Dermis blood vessel endothelial cell (primary cell): ENCODE measurements around the gene DENND5A. TPM values are rescaled to one million over a fixed set of nuclear protein-coding genes. Genes with fewer than 3 reads are reported as not detected.

Experiments used
- DNase-seq: peaks from one replicate; pipeline ENCODE4 v3.0.0; 2010
- total RNA-seq: library from RNA; depleted of rRNA; stranded (reverse); fragments of >200 nt; gene quantifications from 2 replicates; pipeline ENCODE4 v1.2.3, GENCODE V29; 2014

The DENND5A gene
- total RNA-seq = 146 and 195 TPM in 2 replicates

DNA sequence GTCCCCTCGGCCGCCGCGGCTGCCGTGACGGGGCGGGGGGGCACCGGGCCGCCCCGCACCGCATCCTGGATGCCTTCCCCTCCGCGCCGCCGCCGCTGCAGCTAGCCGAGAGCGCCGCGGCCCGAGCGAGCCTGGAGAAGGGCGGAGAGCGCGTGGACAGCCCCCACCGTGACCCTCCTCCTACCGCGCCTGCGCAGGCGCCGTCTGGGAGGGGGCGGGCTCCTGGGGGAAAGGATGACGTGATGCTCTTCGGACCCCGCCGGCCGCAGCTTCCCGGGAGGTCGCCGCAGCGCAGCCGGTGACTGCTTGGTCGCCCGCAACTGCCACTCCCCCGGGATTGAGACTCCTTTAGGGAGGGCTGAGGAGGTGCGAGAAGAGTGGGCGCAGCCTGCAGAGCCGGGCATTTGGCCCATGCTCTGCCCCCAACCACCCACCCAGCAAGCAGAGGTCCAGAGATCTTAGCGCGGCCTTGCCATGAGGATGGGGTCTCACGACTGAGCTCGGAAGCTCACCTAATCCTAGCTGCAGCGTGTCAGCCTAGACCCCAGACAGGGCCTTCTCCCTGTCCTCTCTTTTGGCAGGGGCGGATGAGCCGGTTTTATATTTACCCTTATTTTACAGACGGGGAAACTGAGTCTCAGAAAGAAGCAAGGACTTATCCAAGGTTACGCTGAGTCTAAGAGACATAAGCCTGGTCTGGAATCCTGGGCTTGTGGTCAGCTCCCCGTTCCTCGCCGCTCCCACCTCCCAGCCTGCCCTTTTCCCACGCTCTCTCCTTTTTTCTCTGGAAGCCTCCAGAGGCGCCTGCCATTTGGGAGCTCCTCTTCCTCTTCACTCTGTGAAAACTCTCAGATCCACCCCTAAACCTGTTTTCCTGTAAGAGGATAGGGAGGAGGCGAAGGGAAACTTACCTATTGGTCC lies at the start of gene DENND5A:
Gene DENND5A (minus strand): TSS at position 140 of the 921 bp plus-strand sequence. CDS start 281 bp downstream, outside the sequence.
- peak; percentile 92 for DNase-seq

DNA sequence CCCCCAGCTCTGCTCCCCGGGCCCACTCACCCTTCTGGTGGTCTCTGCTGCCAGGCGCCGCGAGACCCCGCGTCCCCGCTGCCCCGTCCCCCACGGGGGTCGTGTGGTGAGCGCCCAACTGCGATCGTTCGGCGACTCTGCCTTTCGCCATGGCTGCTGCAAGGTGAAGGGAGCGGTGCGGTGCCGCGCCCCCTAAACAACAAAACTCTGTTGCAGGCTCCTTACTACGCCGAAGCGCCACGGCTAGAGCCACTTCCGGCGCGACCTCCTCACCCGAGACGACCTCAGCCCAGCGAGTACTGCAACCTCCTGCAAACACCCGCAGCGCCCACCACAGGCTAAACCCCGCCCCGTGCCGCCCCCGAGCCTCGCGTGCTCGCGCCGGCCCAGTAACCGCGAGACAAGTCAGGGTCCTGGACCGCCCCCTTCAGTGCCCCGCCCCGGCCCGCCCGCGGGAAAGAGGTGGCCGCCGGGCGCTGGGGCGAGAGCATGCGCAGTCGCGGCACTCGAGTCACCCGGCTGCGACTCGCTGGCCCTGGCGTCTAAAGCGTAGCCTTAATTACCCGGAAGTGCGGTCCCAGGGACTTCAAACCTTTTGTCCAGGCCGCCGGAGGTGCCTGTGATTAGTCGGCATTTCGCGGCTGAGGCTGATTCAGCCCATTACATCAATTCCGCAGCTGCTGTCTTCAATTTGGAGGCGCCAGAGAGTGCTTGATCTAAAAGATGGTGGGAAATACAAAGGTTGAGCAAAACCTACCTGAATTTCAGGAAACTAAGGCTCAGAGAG lies 49.3 kb upstream of the DENND5A start, which contains the start of gene TMEM41B:
Gene TMEM41B (minus strand): TSS at position 303 of the 787 bp plus-strand sequence. CDS start 152 bp downstream, at position 151.
- peak; percentile 98 for DNase-seq

DNA sequence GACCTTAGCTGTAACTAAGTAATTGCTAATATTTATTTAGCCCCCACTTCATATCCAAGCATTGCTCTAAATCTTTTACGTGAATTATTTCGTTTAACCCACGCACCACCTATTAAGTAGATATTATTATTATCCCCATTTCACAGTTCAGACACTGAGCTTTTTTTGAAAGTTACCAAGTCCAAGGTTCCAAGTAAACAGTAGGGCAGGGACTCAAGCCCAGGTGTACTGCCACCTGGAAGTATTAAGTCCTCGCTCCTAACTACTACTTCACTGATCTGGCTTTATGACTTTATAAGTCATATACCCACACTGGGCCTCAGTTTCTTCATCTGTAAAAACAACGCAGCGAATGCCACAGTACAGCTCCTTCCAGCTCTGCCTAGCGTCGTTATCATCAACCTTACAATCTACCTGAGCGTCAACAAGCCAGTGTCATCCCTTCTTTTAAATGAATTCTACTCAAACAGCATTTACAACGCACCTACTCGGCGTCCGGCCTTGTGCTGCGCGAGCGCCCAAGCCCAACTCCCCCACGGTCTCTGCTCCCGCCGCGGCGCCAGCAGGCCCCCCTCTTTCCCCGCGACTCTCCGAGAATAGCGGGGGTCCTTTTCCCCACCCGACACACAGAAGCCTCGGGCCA lies 48.6 kb upstream of the DENND5A start:
- peak; percentile 53 for DNase-seq

DNA sequence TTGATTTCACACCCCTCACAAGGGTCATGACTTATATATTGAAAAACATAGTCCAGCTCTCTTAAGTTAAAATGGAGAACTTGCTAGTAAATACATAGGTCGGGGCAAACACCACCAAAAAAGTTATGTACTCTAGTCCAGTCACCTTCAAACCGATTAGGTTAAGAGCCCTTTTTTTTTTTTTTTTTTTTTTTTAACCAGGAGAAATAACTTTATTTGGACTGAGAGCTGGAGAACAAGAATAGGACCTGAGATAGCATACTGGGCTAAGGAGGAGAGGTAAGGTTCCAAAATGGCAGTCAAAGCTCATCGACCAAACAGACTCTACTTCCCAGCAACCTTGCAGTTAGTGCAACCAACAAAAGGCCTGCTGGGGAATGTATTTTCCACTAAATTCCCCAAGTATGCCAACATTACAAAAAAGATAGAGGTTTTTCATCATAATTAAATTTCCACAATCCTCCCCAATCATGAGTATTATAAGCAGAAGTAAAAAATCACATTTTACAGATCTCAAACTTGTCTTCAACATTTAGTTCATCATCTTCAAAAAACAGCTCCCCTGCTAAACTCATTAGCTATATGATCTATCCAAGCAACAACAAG lies 45.4 kb upstream of the DENND5A start:
- DNase-seq = no peak

DNA sequence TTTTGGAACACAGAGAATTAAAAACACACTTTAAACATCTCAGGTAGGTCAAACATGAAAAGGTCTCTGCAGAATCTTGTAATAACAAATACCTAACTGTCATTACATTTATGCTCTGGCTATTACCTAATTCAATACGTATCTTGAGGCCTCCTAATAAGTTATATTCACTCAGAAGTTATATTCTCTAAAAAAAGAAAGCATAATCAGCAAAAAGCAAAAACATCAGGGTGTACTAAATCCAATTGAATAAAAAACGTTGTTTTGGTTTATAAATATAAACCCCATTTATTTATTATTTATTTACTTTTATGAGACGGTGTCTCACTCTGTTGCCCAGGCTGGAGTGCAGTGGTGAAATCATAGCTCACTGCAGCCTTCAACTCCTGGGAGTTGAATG lies 39.0 kb upstream of the DENND5A start:
- DNase-seq = no peak

DNA sequence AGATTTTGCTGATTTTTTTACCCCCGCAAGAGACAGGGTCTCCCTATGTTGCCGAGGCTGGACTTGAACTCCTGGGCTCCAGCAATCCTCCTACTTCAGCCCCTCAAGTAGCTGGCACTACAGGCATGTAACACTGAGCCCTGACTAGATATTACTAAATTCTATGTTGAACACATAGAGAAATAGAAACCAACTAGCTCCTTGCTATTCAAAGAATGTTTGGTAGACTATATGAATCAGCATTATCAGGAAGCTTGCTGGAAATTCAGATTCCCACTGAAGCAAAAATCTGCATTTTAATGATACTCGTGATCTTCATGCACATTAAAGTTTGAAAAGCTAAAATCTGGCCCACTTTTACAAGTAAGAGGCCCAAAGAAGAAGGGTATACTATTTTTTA lies 37.3 kb upstream of the DENND5A start:
- DNase-seq = no peak

DNA sequence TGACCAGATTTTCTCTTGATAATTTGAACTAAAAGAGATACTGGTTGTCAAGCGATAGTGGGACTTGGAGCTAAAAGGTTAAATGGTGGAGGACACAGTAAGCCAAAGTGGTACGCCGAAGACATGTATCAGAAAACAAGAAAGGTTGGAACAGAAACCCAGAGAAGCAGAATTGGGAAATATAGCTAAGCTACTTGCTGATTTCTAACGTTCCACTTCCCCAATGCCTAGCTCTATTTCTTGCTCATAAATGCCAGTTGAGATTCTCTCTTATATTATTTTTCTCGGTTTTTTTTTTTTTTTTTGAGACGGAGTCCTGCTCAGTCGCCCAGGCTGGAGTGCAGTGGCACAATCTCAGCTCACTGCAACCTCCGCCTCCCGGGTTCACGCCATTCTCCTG lies 36.6 kb upstream of the DENND5A start:
- DNase-seq = no peak

DNA sequence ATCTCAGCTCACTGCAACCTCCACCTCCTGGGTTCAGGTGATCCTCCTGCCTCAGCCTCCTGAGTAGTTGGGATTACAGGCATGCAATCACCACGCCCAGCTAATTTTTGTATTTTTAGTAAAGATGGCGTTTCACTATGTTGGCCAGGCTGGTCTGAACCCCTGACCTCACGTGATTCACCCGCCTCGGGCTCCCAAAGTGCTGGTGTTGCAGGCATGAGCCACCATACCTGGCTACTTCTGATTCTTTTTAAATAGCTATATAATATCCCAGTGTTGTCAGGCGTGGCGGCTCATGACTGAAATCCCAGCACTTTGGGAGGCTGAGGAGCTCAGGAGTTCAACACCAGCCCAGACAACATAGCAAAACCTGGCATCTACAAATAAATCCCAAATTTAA lies 28.5 kb upstream of the DENND5A start:
- DNase-seq = no peak

DNA sequence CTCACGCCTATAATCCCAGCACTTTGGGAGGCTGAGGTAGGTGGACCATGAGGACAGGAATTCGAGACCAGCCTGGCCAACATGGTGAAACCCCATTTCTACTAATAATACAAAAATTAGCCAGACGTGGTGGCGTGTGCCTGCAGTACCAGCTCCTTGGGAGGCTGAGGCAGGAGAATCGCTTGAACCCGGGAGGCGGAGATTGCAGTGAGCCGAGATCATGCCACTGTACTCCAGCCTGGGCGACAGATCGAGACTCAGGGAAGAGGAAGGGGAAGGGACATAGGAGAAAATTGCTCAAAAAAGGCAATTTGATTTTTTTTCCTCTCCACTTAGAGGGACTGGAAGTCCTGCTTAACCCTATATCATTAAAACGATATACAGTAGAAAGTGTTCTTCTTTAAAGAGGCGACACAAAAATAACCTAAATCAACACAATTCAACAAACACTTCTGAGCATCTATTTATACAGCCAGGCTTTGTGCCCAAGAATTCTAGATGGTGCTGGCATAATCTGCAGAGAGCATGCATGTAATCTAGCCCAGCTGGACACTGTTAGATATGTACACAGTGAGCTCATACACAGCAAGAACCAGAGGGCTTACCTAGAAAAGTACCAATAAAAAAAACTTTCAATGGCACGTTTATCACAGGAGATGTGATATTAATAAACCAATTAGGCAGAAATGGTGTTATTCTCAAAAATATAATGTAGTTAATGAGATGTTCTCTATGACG lies 20.9 kb upstream of the DENND5A start:
- no peak for DNase-seq

DNA sequence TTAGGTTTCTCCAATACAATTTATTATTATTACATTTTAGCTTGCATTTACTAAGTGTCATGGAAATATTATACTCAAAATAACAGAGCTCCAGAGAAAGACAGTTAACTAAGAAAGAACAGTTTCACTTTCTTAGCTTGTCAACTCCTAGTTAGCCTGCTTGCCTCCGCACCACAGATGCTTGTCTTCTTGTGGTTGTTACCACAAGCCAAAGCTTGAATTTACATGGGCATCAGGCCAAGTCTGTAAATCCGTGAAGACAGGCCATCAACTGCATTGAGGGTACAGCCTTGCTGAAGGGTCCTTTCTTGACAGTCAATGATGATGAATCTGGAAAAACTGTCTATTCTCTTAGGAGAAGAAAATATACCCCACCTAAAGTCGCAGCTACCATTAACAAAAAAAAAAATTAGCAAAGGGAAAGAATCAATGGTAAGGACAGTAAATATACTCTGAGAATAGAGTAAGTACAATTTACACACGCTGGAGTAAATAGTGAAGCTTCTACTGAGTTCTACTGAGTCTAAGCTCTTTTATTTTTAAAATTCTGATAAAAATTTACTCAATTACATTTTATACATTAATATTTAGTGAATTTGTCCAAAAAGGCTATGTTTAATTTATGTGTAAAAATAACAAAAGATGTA lies 15.6 kb upstream of the DENND5A start:
- DNase-seq = peak; percentile 13

DNA sequence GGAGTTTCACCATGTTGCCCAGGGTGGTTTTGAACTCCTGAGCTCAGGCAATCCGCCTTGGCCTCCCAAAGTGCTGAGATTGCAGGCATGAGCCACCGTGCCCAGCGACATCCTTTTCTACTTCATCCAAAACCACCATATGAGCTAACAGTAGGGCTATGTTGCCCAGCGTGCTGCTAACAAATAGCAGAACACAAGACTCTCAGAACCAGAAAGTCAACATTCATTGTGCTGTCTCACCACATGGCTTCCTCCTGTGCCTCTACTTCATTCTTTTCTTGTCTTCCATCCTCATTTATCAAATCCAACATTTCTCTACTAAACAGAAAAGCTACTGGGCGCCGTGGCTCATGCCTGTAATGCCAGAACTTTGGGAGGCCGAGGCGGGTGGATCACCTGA lies 12.0 kb upstream of the DENND5A start:
- DNase-seq = no peak

DNA sequence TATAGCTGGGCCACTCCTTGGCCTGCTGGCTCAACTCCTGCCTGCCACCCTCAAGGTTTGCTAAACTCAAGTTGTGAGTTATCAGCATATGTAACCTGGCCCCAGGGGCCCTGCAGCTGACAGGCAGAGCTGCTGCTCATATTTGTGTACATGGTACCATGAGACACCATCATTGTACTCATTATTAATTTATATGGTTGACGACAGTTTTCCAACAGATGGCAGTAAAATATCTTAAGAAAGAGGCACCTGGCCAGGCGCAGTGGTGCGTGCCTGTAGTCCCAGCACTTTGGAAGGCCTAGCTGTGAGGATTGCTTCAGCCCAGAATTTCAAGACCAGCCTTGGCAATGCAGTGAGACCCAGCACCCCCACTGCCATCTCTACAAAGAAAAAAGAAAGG lies 11.4 kb upstream of the DENND5A start:
- DNase-seq = peak; percentile 16

DNA sequence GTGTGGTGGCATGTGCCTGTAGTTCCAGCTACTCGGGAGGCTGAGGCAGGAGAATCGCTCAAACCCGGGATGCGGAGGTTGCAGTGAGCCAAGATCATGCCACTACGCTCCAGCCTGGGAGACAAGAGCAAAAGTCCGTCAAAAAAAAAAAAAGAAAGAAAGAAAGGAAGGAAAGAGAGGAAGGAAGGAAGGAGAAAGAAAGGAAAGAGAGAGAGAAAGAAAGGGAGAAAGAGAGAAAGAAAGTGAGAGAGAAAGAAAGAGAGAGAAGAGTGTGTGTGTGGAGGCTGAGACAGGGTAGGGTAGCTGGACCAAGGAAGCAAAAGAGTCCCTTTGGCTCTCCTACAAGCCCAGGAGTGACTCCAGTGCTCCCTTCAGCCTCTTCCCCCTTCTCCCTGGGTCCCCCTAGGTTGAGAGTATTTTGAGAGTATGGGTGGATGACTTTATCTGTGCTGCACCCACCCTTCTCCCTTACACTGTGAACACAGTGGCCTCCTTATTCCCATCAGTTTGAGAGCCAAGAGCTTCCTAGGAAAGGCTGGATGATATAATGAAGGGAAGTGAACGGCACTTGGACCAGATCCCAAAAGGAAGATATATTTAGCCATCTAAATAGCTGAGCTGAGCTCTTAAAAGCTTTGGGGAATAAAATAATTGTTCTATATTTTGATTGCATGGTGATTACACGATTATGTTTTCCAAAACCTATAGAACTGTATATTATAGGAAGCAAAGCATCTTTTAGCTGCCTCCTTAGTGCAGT lies 9.5 kb upstream of the DENND5A start:
- DNase-seq = peak; percentile 58

DNA sequence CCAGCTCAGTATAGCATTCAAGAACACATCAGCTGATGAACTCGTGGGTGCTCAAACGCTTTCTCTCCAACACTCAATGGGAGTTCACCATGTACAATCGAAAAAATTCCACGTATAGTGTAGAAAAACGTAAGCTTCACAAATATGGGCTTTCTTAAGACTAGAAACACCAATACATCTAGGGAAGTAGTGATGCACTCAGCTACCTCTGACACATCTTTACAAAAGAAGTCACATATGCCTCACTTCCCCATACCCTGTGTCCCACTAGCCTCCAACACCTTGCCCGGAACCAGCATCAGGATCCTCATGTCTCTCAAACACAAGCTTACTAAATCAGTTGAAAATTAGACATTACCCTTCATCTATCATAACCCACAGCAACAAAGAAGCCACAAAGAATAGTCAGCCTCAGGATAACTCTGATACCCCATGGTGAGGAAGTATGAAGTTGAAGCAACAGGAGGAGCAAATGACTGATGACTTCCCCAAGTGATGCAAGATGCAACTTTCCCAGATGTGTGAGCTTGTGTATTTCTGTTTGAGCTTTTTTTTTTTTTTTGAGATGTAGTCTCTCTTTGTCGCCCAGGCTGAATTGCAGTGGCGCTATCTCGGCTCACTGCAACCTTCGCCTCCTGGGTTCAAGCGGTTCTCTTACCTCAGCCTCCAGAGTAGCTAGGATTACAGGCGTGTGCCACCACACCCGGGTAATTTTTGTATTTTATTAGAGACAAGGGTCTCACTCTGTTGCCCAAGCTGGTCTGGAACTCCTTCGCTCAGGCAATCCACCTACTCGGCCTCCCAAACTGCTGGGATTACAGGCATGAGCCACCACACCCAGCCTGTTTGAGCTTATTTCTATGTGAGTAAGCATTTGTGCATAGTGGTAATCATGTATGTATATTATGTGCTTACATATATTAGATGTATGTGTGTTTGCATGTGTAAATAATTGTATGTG lies 8.5 kb upstream of the DENND5A start:
- DNase-seq = no peak

DNA sequence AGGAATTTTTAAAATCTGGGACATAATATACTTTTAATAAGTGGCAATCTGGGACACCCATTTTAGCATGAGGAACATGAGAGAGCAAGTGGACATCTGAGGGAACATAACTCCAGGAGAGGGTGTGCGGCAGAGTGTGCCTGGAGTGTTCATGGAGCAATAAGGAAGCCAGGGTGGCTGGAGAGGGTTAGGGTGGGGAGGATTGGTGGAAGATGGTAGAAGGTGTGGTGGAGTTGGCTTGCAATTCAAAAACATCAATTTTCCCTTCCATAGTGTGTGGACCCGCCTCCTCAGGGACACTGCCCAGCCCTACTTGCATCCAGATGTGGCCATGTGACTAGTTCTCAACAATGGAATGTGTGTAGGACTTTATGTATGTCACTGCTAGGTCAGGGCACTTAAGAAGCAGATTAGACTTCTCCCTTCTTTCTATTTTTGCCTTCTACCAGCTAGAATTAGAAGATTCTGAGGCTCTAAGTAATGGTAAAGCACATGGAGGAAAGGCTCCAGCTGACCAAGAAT lies 4.4 kb upstream of the DENND5A start:
- DNase-seq = no peak

DNA sequence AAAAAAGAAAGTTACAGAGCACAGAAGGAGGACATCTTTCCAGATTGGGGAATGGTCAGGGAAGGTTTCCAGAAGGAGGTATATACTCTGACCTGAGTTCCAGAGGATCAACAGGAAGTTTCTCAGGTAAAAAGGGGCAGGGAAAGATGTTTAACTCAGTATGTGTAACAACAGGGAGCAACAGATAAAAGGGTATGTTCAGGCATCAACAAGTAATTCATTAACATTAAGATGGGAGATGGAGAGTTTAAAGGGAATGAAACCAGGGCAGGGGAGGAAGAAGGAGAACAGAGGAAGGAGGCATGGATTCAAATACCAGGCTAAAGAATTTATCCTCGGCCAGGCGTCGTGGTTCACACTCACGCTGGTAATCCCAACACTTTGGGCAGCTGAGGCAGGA lies 2.5 kb upstream of the DENND5A start:
- DNase-seq = no peak

DNA sequence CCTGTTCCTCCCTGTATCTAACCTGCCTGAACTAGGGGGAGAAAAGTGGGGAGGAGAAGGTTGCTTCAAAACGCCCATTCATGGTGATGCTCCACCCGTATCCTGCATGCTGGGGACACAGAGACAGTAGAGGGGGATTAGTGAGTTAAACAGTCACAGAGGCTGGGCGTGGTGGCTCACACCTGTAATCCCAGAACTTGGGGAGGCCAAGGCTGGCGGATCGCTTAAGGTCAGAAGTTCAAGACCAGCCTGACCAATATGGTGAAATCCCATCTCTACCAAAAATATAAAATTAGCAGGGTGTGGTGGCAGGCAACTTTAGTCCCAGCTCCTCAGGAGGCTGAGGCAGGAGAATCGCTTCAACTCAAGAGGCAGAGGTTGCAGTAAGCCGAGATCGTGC lies 1.8 kb upstream of the DENND5A start:
- DNase-seq = no peak

DNA sequence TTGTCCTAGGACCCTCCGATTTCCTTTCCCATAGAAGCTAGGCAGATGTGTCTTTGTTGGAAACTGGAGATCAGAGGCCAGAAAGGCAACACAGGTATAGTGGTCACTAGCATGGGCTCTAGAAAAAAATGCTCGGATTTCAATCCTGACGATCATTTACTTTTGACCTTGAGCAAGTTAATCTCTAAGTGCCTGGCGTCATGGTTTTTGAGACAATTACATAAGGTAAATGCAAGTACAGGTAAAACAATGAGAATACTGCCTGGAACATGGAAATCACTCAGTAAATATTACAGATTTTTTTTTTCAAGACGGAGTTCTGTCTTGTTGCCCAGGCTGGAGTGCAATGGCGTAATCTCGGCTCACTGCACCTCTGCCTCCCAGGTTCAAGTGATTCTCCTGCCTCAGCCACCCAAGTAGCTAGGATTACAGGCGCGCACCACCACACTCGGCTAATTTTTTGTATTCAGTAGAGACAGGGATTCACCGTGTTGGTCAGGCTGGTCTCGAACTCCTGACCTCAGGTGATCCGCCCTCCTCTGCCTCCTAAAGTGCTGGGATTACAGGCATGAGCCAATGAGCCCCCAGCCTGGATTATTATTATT lies 1.1 kb upstream of the DENND5A start:
- DNase-seq = no peak
